K562 (cell line): ENCODE results near the gene PRR36. TPM values are rescaled to one million over a fixed set of nuclear protein-coding genes. Genes with fewer than 3 reads are reported as not detected.

Experiments used
- ATAC-seq: fragments of 200-7000 bp; cut with Tn5 transposase; 3 replicates; pipeline ENCODE4 v1.9.1; 2020; ENCODE audit warnings: moderate library complexity
- BruUV-seq: library from RNA; stranded (reverse); fragments of 400-500 nt; replicated peaks from 2 replicates; lab custom pipeline; 2021; lab: Mats Ljungman, UMichigan
- CTCF ChIA-PET: fragments of 300-600 bp; formaldehyde crosslinking; extraction: SDS; loops from one replicate; lab custom pipeline; 2021; ENCODE audit warnings: low intra/inter-chr PET ratio; lab: Yijun Ruan, JAX
- POLR2A ChIA-PET: fragments of 300-600, 350-650 bp; sonication (Branson Sonifier 250); formaldehyde crosslinking; extraction: SDS; loops from one replicate; lab custom pipeline; 2021; ENCODE audit warnings: antibody characterized with exemption, inconsistent platforms; lab: Yijun Ruan, JAX
- DNase-seq, 4 experiments: peaks; one replicate each; pipeline versions ENCODE4 v3.0.0 to v3.0.0-alpha.2; 2011 to 2018; ENCODE audit warnings: low spot score in 3 of 4, mixed read lengths in 3 of 4; ENCODE audit errors: extremely low read depth in 1 of 4
- FAIRE-seq: peaks from 2 replicates; lab custom pipeline; 2011; peaks lifted over from hg19 to GRCh38; lab: Jason Lieb, UNC
- H2AFZ ChIP-seq: 2 replicates; pipeline ENCODE4 v1.6.0; 2011; ENCODE audit warnings: low read depth, low read length, control low read depth, inconsistent platforms
- H3K27ac ChIP-seq: fragments of 200-600 bp; 3 replicates; pipeline ENCODE4 v1.8.0; 2011; ENCODE audit warnings: low read depth, mild to moderate bottlenecking, control low read depth, inconsistent platforms, low read length, moderate library complexity, mixed read lengths; ENCODE audit errors: extremely low read depth
- H3K27me3 ChIP-seq, 2 experiments: fragments of 300-600 bp in 1 of 2; 2 replicates in 1 of 2; 3 replicates in 1 of 2; pipeline versions ENCODE4 v1.6.0 to v1.8.0; 2011; ENCODE audit warnings: inconsistent platforms in 2 of 2, low read length in 2 of 2, mild to moderate bottlenecking in 1 of 2, mixed read lengths in 1 of 2, moderate library complexity in 1 of 2; ENCODE audit not compliant: control insufficient read depth in 2 of 2, insufficient read depth in 2 of 2
- H3K36me3 ChIP-seq: fragments of 300-600 bp; 3 replicates; pipeline ENCODE4 v1.8.0; 2011; ENCODE audit warnings: mild to moderate bottlenecking, low read length, inconsistent platforms; ENCODE audit not compliant: control insufficient read depth, insufficient read depth
- H3K4me1 ChIP-seq, 2 experiments: fragments of 200-600 bp in 1 of 2; replicated peaks in 1 of 2; 2 replicates in 1 of 2; 3 replicates in 1 of 2; pipeline versions ENCODE4 v1.5.1 to v1.8.0; 2011; ENCODE audit warnings: inconsistent platforms in 2 of 2, low read length in 2 of 2, mild to moderate bottlenecking in 1 of 2, mixed read lengths in 1 of 2, moderate library complexity in 1 of 2; ENCODE audit not compliant: control insufficient read depth in 2 of 2, insufficient read depth in 2 of 2
- H3K4me2 ChIP-seq: 2 replicates; pipeline ENCODE4 v1.6.1; 2011; ENCODE audit warnings: low read length, control low read depth, inconsistent platforms, mixed read lengths; ENCODE audit not compliant: insufficient read depth
- H3K4me3 ChIP-seq: fragments of 200-600 bp; sonication (generic), shearing (Covaris generic); 2 replicates; pipeline ENCODE4 v1.5.1; 2016; ENCODE audit warnings: control low read depth, inconsistent platforms
- H3K79me2 ChIP-seq: fragments of 200-600 bp; 3 replicates; pipeline ENCODE4 v1.8.0; 2011; ENCODE audit warnings: low read length, inconsistent platforms; ENCODE audit not compliant: control insufficient read depth, insufficient read depth
- H3K9ac ChIP-seq, 2 experiments: 2 replicates each; pipeline versions ENCODE4 v1.6.0 to v1.6.1; 2011; ENCODE audit warnings: low read depth in 2 of 2, low read length in 2 of 2, control low read depth in 1 of 2, inconsistent platforms in 1 of 2, mild to moderate bottlenecking in 1 of 2, mixed read lengths in 1 of 2; ENCODE audit not compliant: insufficient read depth in 1 of 2
- H3K9me1 ChIP-seq: one replicate; pipeline ENCODE4 v1.6.0; 2011; ENCODE audit warnings: inconsistent platforms, mild to moderate bottlenecking, low read length, moderate library complexity; ENCODE audit not compliant: control insufficient read depth, insufficient read depth
- H3K9me3 ChIP-seq: replicated peaks from 2 replicates; pipeline ENCODE4 v1.5.1; 2011; ENCODE audit warnings: low read depth, low read length, inconsistent platforms; ENCODE audit not compliant: control insufficient read depth, insufficient read depth
- H4K20me1 ChIP-seq: replicated peaks from 2 replicates; pipeline ENCODE4 v1.6.1; 2011; ENCODE audit warnings: low read length, inconsistent platforms, mixed read lengths; ENCODE audit not compliant: control insufficient read depth, insufficient read depth
- POLR2A ChIP-seq: fragments of 450-650 bp; conservative IDR thresholded peaks from 2 replicates; pipeline ENCODE4 v1.6.1; 2016
- POLR2G ChIP-seq: fragments of 200-400 bp; formaldehyde crosslinking; IDR thresholded peaks from 2 replicates; pipeline ENCODE4 v1.6.1; 2017; ENCODE audit warnings: low read depth, mild to moderate bottlenecking, antibody characterized with exemption, low read length, moderate library complexity
- SUPT5H ChIP-seq: fragments of 450-650 bp; IDR thresholded peaks from 2 replicates; pipeline ENCODE4 v1.6.1; 2016
- ZNF224 ChIP-seq: sonication (generic); formaldehyde crosslinking; IDR thresholded peaks from 2 replicates; pipeline ENCODE4 v1.8.0; 2022; ENCODE audit warnings: mild to moderate bottlenecking, missing genetic modification reagents
- WGBS: fragments of 100-300 bp; shearing (Covaris generic); methylation state at CpG from one replicate; pipeline ENCODE4 v1.1.6; 2016; ENCODE audit warnings: low coverage, mixed read lengths; ENCODE audit not compliant: insufficient coverage; ENCODE audit errors: missing lambda C conversion rate; 5-methylcytosine and 5-hydroxymethylcytosine counted together
- in situ Hi-C: fragments of 300-500 bp; cut with MboI; formaldehyde crosslinking; loops from 4 replicates; pipeline ENCODE4 v1.15.0; 2018; ENCODE audit warnings: inconsistent platforms, mixed read lengths
- intact Hi-C: fragments of 100-400 bp; cut with micrococcal nuclease; formaldehyde crosslinking; loops from 2 replicates; pipeline ENCODE4 v1.14.2; 2022
- polyA plus RNA-seq, 8 experiments: library from polyadenylated mRNA; depleted of rRNA in 4 of 8; stranded (reverse) in 5 of 8; unstranded in 3 of 8; fragments of >200 nt; fragmentation: Nextera tagmentation in 2 of 8; fragmentation: Illumina TruSeq in 1 of 8; extraction: Ambion mirVana in 2 of 8; extraction: Trizol in 1 of 8; gene quantifications; 2 replicates each; pipeline versions ENCODE4 v1.2.1 to v1.2.3, GENCODE V29; 2011 to 2014; ENCODE audit warnings: inconsistent platforms in 1 of 8, missing spikeins in 1 of 8
- total RNA-seq, 7 experiments: library from RNA; depleted of rRNA in 6 of 7; stranded (reverse); fragments of >200 nt in 6 of 7; fragmentation: Illumina TruSeq in 2 of 7; extraction: Trizol in 2 of 7; gene quantifications; 2 replicates each; pipeline versions ENCODE4 v1.2.1 to v1.2.3, GENCODE V29; 2011 to 2021; ENCODE audit warnings: low replicate concordance in 1 of 7
- TF ChIP-seq, protein P1 (sequence below): fragments of 250-450 bp; sonication (Bioruptor Pico); IDR thresholded peaks from 2 replicates; pipeline ENCODE4 v1.8.0; 2022; ENCODE audit warnings: moderate library complexity, mild to moderate bottlenecking, inconsistent platforms

Gene PRR36
- total and polyA plus RNA-seq, 9 of the 15 experiments (the other 6 are each of a cell fraction or from before 2014, with no cell fraction given), result 0.05 to 0.42 (median 0.06) TPM; not detected in 6

DNA sequence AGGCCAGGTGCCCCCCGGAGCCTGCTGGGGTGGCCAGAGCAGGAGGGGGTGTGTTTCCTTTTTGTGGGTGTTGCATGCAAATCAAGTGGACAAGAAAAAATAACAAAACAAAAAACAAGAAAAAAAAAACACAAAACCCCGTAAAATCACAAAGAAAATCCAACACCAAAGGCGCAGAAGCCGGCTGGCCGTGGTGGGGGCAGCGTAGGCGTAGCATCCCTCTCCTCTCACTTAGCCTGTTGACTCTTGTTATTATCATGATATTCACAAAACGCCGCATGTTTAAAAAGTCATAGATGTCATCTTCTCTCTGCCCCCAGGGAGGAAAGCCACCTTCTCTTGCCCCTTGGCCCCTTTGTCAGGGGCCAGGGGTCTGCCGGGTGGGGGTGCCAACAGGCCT, 39.5 kb upstream of the PRR36 start:
- in situ Hi-C loops (no loop called here), intact Hi-C loops (no loop called here)
- Histone ChIP-seq H2AFZ (no peak overlapping the region), H4K20me1 (no peaks in the 10 kb centered on the region), H3K9ac (0 out of 4 replicates have a peak overlapping the region, but pooled peaks of 1 of the 2 experiments have one; percentile 48), H3K27ac (no peak overlapping the region), H3K9me3 (no peaks in the 10 kb centered on the region), H3K27me3 (no peaks in the 10 kb centered on the region), H3K36me3 (peaks cover 45% of the 10 kb centered on the region; the same call in 1 of the 3 replicates), H3K4me2 (no peak overlapping the region), H3K4me1 (peaks cover 2 to 81% of the 10 kb centered on the region in 2 experiments; a peak in 4 of 5 replicates), H3K9me1 (no peaks in the 10 kb centered on the region), H3K79me2 (peaks cover 3% of the 10 kb centered on the region), H3K4me3 (no peak overlapping the region)
- TSS peak; percentile 75 for BruUV-seq
- TF ChIP-seq SUPT5H (peak; percentile 37; the same call in 1 of the 2 replicates), POLR2G (peak; percentile 37), ZNF224 (CRISPR knock-in tag) (no peak), POLR2A (peak; percentile 51; the same call in 1 of the 2 replicates)
- TF ChIP-seq, protein P1, sequence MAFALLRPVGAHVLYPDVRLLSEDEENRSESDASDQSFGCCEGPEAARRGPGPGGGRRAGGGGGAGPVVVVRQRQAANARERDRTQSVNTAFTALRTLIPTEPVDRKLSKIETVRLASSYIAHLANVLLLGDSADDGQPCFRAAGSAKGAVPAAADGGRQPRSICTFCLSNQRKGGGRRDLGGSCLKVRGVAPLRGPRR (CRISPR knock-in tag), result no peak
- ATAC-seq, result no peak
- 67% methylated on average over 9 of the region's 10 CpGs for WGBS
- ChIA-PET CTCF (interaction anchor here (0.6 kb wide), 1 partner anchor 407 kb away, joined by 3 read pairs; the partner anchor contains the start of gene NDUFA7), POLR2A (no interaction called here)
- DNase-seq, result no peak
- FAIRE-seq, result no peak
